Stimulated activated CD8-positive, alpha-beta memory T cell treated with anti-CD3 and anti-CD28 coated beads, Interleukin-4, amount 100 ng/mL, for 48 hours (primary cell): Measurements from ENCODE around the gene MIGA2.
"Not testable (repeated sequence)": the region's sequence is repeated elsewhere in the genome, so short reads cannot be mapped to it uniquely, and the experiment has no call there.

Source experiments
- DNase-seq: peaks from one replicate; pipeline ENCODE4 v3.0.0-alpha.2; 2020

MIGA2 gene

GRCh38 chr9:129102791-129103594 lies 66.6 kb downstream of the MIGA2 start:
- DNase-seq = peak; percentile 37

- no peak for DNase-seq
Observed at GRCh38 chr9:129103595-129103965, 67.2 kb downstream of the MIGA2 start.

DNA sequence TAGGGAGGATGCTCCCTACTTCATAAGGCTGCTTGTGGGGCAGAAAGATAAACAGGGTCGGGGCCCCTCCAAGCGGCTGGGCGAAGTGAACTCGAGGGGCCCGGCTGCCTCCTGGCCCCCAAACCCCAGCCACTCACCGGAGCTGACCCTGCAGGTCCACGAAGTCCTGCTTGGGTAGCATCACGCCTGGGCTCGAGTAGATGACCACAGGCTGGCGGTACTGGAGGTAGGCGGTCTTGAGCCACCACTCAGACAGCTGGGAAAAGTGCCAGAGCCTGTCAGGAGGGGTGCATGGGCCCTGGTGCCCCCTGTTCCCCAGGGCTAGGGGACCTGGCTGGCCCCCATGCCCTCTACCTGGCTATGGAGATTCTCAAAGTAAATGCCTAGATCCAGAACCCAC lies 67.6 kb downstream of the MIGA2 start:
- no peak for DNase-seq

- no peak for DNase-seq
Observed at GRCh38 chr9:129105857-129106694, 69.7 kb downstream of the MIGA2 start.

DNA sequence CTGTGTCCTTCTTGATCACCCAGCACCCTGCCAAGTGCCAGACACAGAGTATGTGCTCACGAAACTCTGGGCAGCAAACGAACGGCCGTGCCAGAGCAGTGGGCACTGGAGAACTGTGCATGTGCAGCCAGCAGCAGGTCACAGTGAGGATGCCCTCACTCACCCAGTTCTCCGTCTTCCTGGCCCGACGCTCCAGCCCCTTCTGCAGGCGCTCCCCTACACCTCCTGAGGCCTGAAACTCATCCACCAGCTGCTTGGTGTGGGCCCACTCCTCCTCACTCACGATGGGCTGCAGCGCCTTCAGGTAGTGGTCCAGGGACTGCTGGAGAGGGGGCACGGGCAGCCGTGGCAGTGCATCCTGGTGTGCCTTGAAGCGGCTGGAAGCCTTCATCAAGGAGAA lies 71.2 kb downstream of the MIGA2 start:
- DNase-seq = no peak

- no peak for DNase-seq
Observed at GRCh38 chr9:129108083-129108804, 71.8 kb downstream of the MIGA2 start.

DNA sequence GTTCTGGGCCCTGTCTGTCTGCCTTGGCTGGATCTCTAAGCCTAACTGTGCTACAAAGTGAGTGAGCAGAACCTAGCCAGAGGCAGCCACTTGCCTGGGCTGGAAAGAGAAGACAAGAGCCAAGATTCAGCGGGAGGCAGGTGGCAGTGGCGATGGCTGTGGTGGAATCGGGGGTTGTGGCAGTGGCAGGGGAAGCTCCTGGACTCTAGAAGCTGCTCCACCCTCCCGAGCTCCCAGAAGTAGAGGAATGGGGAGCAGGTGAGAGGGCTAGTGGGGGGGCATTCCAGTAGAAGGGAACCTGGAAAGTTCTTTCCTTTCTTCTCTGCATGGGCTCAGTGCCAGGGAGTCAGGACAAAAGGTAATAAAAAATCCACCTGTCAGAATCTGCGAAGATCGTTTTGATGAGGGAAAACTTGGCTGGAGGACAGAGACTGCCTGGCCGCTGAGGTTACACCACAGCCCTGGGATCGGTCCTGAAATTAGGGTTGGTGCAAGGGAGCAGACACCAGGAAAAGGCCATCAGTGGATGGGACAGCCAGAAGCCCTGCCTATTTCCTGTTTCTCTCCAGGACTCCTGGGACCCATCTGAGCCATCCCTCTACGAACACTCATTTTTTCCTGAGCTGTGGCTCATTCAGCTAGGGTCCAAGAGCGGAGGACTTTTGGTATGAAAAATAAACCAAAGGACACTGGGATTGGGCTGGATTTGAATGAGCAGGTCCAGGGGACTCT lies 72.5 kb downstream of the MIGA2 start:
- no peak for DNase-seq

GRCh38 chr9:129109537-129109903 lies 73.1 kb downstream of the MIGA2 start:
- peak; percentile 34 for DNase-seq

DNA sequence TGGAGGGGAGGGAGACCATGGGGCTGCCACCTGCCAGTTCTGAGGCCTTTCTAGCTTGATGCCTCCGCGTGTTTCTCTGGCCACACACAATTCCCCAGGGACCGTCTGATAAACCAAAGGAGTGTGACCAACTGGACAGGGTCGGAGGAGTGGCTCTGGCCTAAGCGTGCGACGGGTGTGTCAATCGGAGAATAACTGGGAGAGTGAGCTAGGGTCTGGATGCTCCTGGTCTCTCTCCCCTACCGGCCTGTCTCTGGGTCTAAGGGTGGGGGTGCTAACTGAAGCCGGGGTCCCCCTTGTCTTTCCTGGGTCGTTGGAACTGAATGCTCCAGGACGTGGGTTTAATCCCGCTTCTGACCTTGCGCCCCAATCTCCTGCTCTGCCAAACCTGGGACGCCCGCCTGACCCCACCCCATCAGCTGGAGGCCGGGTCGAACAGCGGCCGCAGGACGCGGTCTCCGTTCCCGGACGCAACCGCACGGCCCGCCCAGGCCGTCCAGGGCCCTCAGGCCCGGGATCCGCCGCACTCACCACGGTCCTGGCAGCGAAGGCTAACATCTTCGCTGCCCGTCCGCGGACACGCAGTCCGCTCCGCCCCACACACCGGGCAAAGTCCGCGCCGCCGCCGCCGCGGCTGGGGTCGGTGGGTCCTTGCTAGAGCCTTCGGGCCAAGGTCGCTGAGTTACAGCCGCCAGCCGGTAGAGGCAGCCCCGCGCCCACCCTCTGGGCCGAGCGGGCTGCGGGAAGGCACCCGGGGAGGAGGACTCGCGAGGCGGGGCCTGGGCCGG lies 73.7 kb downstream of the MIGA2 start:
- peak; percentile 29 for DNase-seq

DNA sequence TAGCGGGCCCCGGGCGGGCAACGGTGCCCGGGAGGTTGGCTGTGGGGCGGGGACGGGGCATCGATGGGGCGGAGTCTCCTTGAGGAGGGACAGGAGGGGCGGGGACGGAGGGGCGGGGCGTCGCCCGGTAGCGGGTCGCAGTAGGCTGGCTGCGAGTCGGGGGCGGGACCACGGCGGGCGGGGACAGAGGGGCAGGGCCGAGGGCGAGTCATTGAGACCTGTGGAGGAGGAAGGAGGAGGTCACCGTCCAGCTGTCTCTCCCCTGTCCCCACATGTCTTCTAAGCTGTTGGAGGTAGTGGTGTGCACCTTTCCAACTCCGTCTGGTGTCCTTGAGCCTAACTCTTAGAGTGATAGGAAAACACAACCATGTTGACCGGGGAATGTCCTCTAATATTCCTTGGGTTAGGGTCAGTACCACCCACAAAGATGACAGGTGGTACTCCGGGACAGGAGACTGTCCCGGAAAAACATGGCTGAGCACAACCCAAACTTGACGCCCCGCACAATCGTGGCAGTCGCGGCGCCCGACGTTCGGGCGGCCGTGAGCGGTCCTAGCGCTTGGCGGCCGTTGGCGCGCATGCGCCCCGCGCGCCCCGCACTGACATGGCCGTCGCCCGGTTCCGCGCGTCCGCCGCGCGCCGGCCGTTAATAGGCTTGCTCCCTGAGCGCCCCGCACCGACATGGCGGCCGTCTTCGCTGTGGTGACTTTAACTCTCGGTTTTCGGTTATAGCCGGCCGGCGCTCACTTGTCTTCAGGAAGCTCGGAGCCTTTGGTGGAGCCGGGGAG lies 74.5 kb downstream of the MIGA2 start, which contains the start of the genes CRAT and PTPA:
CRAT (minus strand) TSS at position 54 of the 788 bp plus-strand sequence. CDS start 284 bp downstream, outside the sequence.
PTPA (plus strand) TSS at position 676 of the 788 bp plus-strand sequence. CDS start 186 bp downstream, outside the sequence.
- peak; percentile 98 for DNase-seq

GRCh38 chr9:129111528-129112151 lies 75.2 kb downstream of the MIGA2 start:
- peak; percentile 52 for DNase-seq

GRCh38 chr9:129112526-129112925 lies 76.1 kb downstream of the MIGA2 start:
- DNase-seq = not testable (repeated sequence)

- no peak for DNase-seq
Observed at GRCh38 chr9:129113645-129114304, 77.3 kb downstream of the MIGA2 start.

- DNase-seq = no peak
Observed at GRCh38 chr9:129118799-129119198, 82.4 kb downstream of the MIGA2 start.

GRCh38 chr9:129121483-129121882 lies 85.1 kb downstream of the MIGA2 start:
- DNase-seq = no peak
